Thoracic aorta (tissue), 2 donors: ENCODE measurements around the gene SHISAL2A. TPM values are rescaled to one million over a fixed set of nuclear protein-coding genes. Genes with fewer than 3 reads are reported as not detected.

ENCODE experiments used
- ATAC-seq: fragments of 150-250 bp; one replicate; pipeline ENCODE4 v1.8.0; 2017; ENCODE audit warnings: low read depth; ENCODE audit not compliant: insufficient number of reproducible peaks, low FRiP score
- DNase-seq: peaks from one replicate; pipeline ENCODE4 v3.0.0-alpha.2; 2020; ENCODE audit warnings: low spot score
- H3K27ac ChIP-seq, 2 donors: fragments of 200-600 bp; sonication (generic); 1 replicate in 1 of 2; 2 replicates in 1 of 2; pipeline ENCODE4 v1.5.1; 2016; ENCODE audit warnings: mild to moderate bottlenecking in 2 of 2, moderate library complexity in 2 of 2
- H3K27me3 ChIP-seq: fragments of 200-600 bp; sonication (generic); replicated peaks from 2 replicates; pipeline ENCODE4 v1.6.0; 2016; ENCODE audit warnings: mild to moderate bottlenecking; ENCODE audit not compliant: insufficient read depth
- H3K36me3 ChIP-seq: fragments of 200-600 bp; sonication (generic); one replicate; pipeline ENCODE4 v1.5.1; 2016
- H3K4me1 ChIP-seq, 2 donors: fragments of 200-600 bp; sonication (generic); 1 replicate in 1 of 2; 2 replicates in 1 of 2; pipeline versions ENCODE4 v1.5.1 to v1.6.0; 2016; ENCODE audit warnings: low read depth in 2 of 2, mild to moderate bottlenecking in 1 of 2; ENCODE audit not compliant: control insufficient read depth in 1 of 2
- H3K4me3 ChIP-seq: fragments of 200-600 bp; sonication (generic); 2 replicates; pipeline ENCODE4 v1.5.1; 2016; ENCODE audit warnings: mild to moderate bottlenecking
- H3K9me3 ChIP-seq: fragments of 200-600 bp; sonication (generic); 2 replicates; pipeline ENCODE4 v1.5.1; 2016
- total RNA-seq, 2 donors: library from RNA; depleted of rRNA; stranded (reverse); fragments of >200 nt; gene quantifications; one replicate each; pipeline versions ENCODE4 v1.1.0 to v1.2.3, GENCODE V29; 2016
- TF ChIP-seq, protein P1 (sequence below): fragments of 200-600 bp; sonication (generic); IDR thresholded peaks from one replicate; pipeline ENCODE4 v1.5.1; 2019; ENCODE audit warnings: antibody characterized with exemption

SHISAL2A gene
- total RNA-seq, 2 donors from 2014 or later: 0.54 TPM; not detected in 1

DNA sequence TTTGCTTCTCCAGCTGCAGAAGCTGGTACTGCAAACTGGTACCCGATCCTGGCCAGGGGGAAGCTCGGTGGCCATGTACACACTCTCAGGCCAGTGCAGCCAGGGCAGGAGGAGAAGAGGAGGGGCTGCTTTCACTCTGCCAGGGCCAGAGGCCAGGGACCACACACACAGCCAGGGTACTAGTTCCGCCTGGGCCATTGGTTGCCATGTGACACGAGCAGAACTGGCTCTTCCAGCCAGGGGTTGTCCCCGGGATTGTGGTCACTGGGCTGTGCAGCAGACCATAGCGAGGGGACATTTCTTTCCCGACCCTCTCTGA is 3.7 kb upstream of the SHISAL2A start:
- DNase-seq (no peak), ATAC-seq (no peak)
- TF ChIP-seq, protein P1, sequence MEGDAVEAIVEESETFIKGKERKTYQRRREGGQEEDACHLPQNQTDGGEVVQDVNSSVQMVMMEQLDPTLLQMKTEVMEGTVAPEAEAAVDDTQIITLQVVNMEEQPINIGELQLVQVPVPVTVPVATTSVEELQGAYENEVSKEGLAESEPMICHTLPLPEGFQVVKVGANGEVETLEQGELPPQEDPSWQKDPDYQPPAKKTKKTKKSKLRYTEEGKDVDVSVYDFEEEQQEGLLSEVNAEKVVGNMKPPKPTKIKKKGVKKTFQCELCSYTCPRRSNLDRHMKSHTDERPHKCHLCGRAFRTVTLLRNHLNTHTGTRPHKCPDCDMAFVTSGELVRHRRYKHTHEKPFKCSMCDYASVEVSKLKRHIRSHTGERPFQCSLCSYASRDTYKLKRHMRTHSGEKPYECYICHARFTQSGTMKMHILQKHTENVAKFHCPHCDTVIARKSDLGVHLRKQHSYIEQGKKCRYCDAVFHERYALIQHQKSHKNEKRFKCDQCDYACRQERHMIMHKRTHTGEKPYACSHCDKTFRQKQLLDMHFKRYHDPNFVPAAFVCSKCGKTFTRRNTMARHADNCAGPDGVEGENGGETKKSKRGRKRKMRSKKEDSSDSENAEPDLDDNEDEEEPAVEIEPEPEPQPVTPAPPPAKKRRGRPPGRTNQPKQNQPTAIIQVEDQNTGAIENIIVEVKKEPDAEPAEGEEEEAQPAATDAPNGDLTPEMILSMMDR: no peak
- Histone ChIP-seq H3K27ac (no peak overlapping the region), H3K4me3 (no peak overlapping the region), H3K4me1 (peaks cover 0 to 10% of the 10 kb centered on the region in 2 donors), H3K36me3 (no peaks in the 10 kb centered on the region), H3K9me3 (no peaks in the 10 kb centered on the region), H3K27me3 (no peaks in the 10 kb centered on the region)

DNA sequence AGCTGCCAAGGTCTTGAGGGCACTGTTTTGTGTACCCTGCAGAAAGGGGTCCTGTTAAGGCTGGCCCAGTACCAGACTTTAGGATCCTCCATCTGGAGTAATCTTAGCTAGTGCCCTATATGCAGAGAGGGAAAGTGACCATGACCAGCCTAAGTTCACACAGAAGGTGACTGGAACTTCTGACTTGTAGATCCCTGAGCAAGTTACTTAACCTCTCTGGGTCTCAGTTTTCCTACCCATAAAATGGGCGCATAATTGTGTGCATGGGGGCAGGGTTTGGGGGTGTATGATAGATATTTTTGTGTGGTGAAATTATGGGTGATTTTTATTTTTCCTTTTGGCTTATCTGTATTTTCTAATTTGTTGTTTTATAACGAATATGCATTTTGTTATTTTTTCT is 3.3 kb upstream of the SHISAL2A start:
- DNase-seq: no peak
- H3K27ac ChIP-seq: no peak overlapping the region

DNA sequence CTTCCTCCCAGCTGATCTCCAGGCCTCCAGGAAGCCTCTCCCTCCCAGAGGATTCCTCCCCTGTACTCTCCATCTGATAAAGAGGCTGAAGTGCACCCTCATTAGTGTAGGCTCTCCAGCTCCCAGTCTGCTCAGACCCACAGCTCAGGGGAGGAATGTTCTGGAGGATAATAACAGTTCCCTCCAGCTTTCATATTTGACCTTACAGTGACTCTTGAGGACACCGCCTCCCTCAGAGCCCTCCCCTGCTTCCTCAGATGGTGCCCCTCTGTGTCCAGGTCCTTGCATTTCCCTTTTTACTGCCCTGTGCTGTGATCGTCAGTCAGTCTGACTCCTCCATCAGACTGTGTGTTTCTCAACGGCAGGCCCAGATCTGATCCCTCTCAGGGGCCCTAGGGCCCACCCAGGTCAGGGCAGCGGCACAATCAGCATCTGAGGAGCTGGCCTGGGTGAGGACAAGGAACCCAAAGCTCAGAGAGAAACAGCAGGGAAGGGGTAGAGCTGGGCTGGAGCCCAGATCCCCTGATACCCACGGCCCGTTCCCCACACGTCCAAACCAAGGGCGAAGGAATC is 1.1 kb upstream of the SHISAL2A start:
- ATAC-seq (no peak), DNase-seq (no peak)
- peaks cover 0 to 10% of the 10 kb centered on the region in 2 donors for H3K4me1 ChIP-seq
- no peaks in the 10 kb centered on the region for H3K9me3 ChIP-seq
- no peaks in the 10 kb centered on the region for H3K27me3 ChIP-seq
- H3K4me3 ChIP-seq: no peak overlapping the region
- H3K27ac ChIP-seq: no peak overlapping the region
- H3K36me3 ChIP-seq: no peaks in the 10 kb centered on the region
- TF ChIP-seq, protein P1: no peak

More for the DNA sequence above, 3.3 kb upstream of the SHISAL2A start:
- Histone ChIP-seq H3K4me3 (no peak overlapping the region), H3K27me3 (no peaks in the 10 kb centered on the region), H3K36me3 (no peaks in the 10 kb centered on the region), H3K4me1 (peaks cover 0 to 10% of the 10 kb centered on the region in 2 donors), H3K9me3 (no peaks in the 10 kb centered on the region)
- TF ChIP-seq, protein P1: no peak
- ATAC-seq: no peak

DNA sequence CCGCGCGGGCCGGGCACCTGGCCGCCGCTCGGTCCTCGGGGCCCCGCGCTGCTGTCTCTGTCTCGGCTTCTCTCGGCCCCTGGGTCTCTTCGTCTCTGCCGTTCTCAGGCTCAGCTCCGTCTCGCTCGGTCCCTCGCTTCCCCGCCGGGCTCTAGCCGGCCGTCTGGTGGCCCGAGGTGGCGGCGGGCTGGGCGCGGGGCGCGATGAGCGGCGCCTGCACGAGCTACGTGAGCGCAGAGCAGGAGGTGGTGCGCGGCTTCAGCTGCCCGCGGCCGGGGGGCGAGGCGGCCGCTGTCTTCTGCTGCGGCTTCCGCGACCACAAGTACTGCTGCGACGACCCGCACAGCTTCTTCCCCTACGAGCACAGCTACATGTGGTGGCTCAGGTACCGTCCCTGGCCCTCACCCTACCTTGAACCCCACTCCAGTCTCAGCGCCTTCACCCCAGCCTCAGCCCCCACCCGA is 355 bp downstream of the SHISAL2A start:
- ATAC-seq: no peak
- no peaks in the 10 kb centered on the region for H3K9me3 ChIP-seq
- H3K27me3 ChIP-seq: no peaks in the 10 kb centered on the region
- H3K4me3 ChIP-seq: peak overlapping the region; percentile 74
- H3K4me1 ChIP-seq: peaks cover 0 to 10% of the 10 kb centered on the region in 2 donors
- no peak overlapping the region for H3K27ac ChIP-seq
- TF ChIP-seq, protein P1: no peak
- no peak for DNase-seq
- no peaks in the 10 kb centered on the region for H3K36me3 ChIP-seq

DNA sequence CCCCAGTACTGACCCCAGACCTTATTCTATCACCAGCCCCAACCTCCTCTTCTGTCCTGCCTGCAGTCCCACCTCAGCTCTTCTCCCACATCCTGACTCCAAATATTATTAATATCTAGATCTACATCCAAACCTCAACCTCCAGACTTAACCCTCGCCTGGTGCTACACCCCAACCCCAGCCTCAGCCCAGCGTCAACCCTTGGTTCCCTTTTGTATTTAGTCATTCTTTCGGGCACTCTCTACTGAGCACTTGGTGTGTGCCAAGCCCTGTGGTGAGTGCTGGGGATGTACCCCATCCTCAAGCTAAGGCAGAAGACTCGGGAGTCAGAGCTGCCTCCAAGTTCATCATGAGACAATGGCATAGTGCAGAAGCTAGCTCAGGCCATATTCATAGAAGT is 1.1 kb downstream of the SHISAL2A start:
- Histone ChIP-seq H3K4me1 (peaks cover 0 to 10% of the 10 kb centered on the region in 2 donors), H3K27ac (no peak overlapping the region)
- no peak for DNase-seq

More for the DNA sequence above, 1.1 kb downstream of the SHISAL2A start:
- Histone ChIP-seq H3K4me3 (no peak overlapping the region), H3K27me3 (no peaks in the 10 kb centered on the region), H3K9me3 (no peaks in the 10 kb centered on the region), H3K36me3 (no peaks in the 10 kb centered on the region)
- TF ChIP-seq, protein P1: no peak
- ATAC-seq: no peak
